Neural cell (in vitro differentiated cells): ENCODE measurements around the gene SPRYD3.

Experiments
- SMC3 ChIP-seq: fragments of 450-650 bp; conservative IDR thresholded peaks from 2 replicates; pipeline ENCODE4 v1.6.1; 2014; ENCODE audit warnings: antibody characterized with exemption, mild to moderate bottlenecking, moderate library complexity; ENCODE audit not compliant: poor library complexity
- TAF1 ChIP-seq: IDR thresholded peaks from 2 replicates; pipeline ENCODE4 v1.6.1; 2012; ENCODE audit warnings: low read depth
- TF ChIP-seq, protein P1 (sequence below): fragments of 450-650 bp; IDR thresholded peaks from 2 replicates; pipeline ENCODE4 v1.5.1; 2014; ENCODE audit warnings: antibody characterized with exemption, mild to moderate bottlenecking, moderate library complexity; ENCODE audit not compliant: poor library complexity, severe bottlenecking

DNA sequence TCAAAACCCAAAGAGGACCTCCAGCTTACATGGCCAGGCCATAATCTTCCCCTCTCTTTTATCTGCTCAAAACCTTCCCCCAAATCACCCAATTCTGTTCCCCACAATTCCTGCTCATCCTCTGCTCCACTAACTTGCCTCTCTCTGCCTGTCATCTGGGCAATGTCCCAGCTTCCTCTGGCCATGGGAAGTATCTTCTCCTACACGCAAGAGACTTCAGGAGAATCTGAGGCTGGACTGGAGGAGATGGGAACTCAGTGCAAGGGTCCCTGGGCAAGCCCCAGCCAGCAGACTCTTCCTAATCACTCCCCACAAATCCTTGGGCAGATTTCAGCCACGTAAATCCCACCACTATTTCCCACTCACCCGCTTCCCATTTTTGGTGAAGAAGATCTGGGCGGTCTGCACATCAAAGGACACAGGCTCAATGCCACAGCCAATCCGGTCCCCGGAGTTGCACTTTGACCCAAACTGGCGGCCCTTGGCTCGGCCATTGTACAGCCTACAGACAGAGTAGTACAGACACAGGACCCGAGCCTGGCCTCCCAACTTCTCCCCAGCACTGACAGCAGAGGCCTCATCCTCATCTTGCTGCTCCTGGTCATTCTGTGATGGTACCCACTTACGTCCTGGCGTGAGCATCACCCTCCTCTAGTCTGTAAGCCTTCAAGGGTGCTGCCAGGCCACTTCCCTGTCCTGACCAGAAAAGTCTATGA lies 4.7 kb downstream of the SPRYD3 start:
- TF ChIP-seq, protein P1, sequence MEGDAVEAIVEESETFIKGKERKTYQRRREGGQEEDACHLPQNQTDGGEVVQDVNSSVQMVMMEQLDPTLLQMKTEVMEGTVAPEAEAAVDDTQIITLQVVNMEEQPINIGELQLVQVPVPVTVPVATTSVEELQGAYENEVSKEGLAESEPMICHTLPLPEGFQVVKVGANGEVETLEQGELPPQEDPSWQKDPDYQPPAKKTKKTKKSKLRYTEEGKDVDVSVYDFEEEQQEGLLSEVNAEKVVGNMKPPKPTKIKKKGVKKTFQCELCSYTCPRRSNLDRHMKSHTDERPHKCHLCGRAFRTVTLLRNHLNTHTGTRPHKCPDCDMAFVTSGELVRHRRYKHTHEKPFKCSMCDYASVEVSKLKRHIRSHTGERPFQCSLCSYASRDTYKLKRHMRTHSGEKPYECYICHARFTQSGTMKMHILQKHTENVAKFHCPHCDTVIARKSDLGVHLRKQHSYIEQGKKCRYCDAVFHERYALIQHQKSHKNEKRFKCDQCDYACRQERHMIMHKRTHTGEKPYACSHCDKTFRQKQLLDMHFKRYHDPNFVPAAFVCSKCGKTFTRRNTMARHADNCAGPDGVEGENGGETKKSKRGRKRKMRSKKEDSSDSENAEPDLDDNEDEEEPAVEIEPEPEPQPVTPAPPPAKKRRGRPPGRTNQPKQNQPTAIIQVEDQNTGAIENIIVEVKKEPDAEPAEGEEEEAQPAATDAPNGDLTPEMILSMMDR = no peak
- TF ChIP-seq TAF1 (no peak), SMC3 (no peak)
